Islet precursor cell (in vitro differentiated cells): ENCODE data around the gene DISP3.
"Not testable (repeated sequence)": the region's sequence is repeated elsewhere in the genome, so short reads cannot be mapped to it uniquely, and the experiment has no call there.

Experiments used
- DNase-seq: peaks from one replicate; pipeline ENCODE4 v3.0.0-alpha.2; 2018

The DISP3 gene

GRCh38 chr1:11580049-11580448 lies 101.1 kb downstream of the DISP3 start:
- not testable (repeated sequence) for DNase-seq

- no peak for DNase-seq
These were observed 102.6 kb downstream of the DISP3 start for GRCh38 chr1:11581445-11581991.

- DNase-seq, result no peak
These were observed 106.4 kb downstream of the DISP3 start for GRCh38 chr1:11585389-11585788.
